BLaER1 (cell line): ENCODE measurements around the gene SMIM5.

Experiments
- H3K27ac ChIP-seq: shearing (Covaris generic); formaldehyde crosslinking; 2 replicates; pipeline ENCODE4 v1.8.1; 2022
- H3K27me3 ChIP-seq: shearing (Covaris generic); formaldehyde crosslinking; 2 replicates; pipeline ENCODE4 v1.8.1; 2022
- H3K36me3 ChIP-seq: shearing (Covaris generic); formaldehyde crosslinking; 2 replicates; pipeline ENCODE4 v1.8.1; 2022
- H3K4me1 ChIP-seq: shearing (Covaris generic); formaldehyde crosslinking; 2 replicates; pipeline ENCODE4 v1.8.1; 2022
- H3K4me2 ChIP-seq: shearing (Covaris generic); formaldehyde crosslinking; 2 replicates; pipeline ENCODE4 v1.8.1; 2022
- H3K4me3 ChIP-seq: shearing (Covaris generic); formaldehyde crosslinking; 2 replicates; pipeline ENCODE4 v1.8.1; 2022
- H3K9ac ChIP-seq: shearing (Covaris generic); formaldehyde crosslinking; 2 replicates; pipeline ENCODE4 v1.8.1; 2022
- H3K9me3 ChIP-seq: shearing (Covaris generic); formaldehyde crosslinking; 2 replicates; pipeline ENCODE4 v1.8.1; 2022
- H4K20me1 ChIP-seq: shearing (Covaris generic); formaldehyde crosslinking; 2 replicates; pipeline ENCODE4 v1.8.1; 2022
- Cebpa-rat ChIP-seq: shearing (Covaris generic); IDR thresholded peaks from 2 replicates; pipeline ENCODE4 v1.8.1; 2022

SMIM5 gene

GRCh38 chr17:75638893-75639292 lies 5.7 kb downstream of the SMIM5 start:
- Histone ChIP-seq H3K9me3 (no peaks in the 10 kb centered on the region), H3K27ac (no peak overlapping the region), H3K36me3 (peaks cover 31% of the 10 kb centered on the region; the same call in 1 of the 2 replicates), H3K27me3 (peaks cover 20% of the 10 kb centered on the region; the same call in 1 of the 2 replicates), H3K4me2 (peak overlapping the region; percentile 92), H4K20me1 (peaks cover 39% of the 10 kb centered on the region), H3K4me3 (no peak overlapping the region), H3K9ac (no peak overlapping the region), H3K4me1 (peaks cover 67% of the 10 kb centered on the region)
- TF ChIP-seq Cebpa-rat = no peak

DNA sequence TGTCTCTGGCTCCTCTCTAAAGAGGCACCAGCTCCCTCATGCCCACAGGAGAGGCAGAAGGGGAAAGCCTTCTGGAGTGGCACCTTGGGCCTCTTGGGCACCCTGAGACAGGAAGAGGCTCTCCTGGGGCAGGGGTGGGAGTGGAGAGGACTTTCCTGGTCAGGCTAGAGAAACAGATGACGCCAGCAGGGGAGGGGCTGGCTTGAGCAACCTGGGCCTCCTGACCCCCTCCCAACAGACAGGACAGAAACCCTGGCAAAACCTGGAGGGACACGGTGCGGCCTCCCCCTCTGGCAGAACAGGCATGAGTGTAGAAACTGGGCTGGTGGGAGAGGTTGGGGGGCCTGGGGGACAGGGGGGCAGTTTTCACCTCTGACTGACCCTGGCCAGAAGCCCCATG lies 6.1 kb downstream of the SMIM5 start:
- Histone ChIP-seq H3K36me3 (peaks cover 31% of the 10 kb centered on the region; the same call in 1 of the 2 replicates), H3K4me2 (peak overlapping the region; percentile 92)

DNA sequence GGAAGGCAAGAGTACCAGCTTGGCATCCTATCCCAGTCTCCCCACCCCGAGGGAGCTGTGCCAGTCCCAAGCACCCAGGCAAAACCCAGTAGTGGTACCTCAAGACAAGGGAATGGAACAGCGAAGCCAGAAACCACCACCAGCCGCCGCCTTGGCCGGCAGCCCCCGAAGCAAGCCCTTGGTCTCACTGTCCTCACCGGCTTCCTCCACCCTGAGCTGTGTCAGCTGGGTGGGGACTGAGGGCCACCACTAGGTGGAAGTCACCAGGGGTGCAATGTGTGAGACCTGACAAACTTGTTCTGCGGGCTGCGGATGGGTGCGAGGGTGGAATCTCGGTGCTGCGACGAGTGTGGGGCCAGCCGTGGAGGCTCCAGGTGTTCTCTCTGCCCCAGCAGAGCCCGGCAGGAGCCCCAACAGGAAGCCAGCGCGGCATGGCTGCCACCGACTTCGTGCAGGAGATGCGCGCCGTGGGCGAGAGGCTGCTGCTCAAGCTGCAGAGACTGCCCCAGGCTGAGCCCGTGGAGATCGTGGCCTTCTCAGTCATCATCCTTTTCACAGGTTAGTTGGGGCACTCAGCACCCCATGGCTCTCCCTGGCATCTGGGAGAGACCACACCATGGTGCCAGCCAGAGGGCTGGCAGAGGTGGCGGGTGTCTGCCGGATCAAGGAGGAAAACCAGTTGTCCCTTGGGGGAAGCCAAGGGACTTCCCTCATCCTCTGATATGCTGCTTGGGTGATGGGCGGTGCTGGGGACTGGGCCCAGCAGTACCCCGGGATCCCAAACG lies 6.7 kb downstream of the SMIM5 start:
- Histone ChIP-seq H3K9me3 (no peaks in the 10 kb centered on the region), H3K36me3 (peaks cover 31% of the 10 kb centered on the region; the same call in 1 of the 2 replicates), H3K27ac (peak overlapping the region; percentile 41; the same call in 1 of the 2 replicates), H3K27me3 (peaks cover 20% of the 10 kb centered on the region; the same call in 1 of the 2 replicates), H4K20me1 (peaks cover 29% of the 10 kb centered on the region), H3K9ac (peak overlapping the region; percentile 48), H3K4me1 (peaks cover 58% of the 10 kb centered on the region), H3K4me3 (peak overlapping the region; percentile 34), H3K4me2 (peak overlapping the region; percentile 92)
- TF ChIP-seq Cebpa-rat = no peak

More for the DNA sequence above, 6.1 kb downstream of the SMIM5 start:
- Histone ChIP-seq H3K27me3 (peaks cover 20% of the 10 kb centered on the region; the same call in 1 of the 2 replicates), H3K4me3 (no peak overlapping the region), H4K20me1 (peaks cover 35% of the 10 kb centered on the region), H3K9me3 (no peaks in the 10 kb centered on the region), H3K9ac (no peak overlapping the region), H3K4me1 (peaks cover 62% of the 10 kb centered on the region), H3K27ac (no peak overlapping the region)
- no peak for TF ChIP-seq Cebpa-rat

DNA sequence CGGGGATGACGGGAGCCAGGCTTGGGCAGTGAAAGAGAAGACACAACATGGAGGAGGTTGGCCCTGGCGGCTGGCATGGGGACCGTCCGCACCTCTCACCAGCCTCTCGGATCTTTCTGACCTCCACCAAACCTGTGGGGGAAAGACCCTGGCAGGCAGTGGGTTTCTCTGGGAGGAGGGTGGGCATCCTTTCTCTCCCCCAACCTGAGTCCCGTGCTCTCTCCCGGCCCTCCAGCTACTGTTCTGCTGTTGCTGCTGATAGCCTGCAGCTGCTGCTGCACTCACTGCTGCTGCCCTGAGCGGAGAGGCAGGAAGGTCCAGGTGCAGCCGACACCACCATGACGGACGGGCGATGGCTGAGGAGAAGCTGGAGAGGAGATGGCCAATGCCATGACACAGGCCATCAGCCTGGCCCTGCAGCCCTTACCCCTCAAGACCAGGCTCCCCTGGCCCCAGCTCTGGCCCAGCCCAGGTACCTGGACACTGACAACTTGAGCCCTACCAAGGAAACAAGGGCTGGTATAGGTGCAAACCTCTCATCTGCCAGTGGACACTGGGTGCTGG lies 7.4 kb downstream of the SMIM5 start:
- peak overlapping the region; percentile 34 for H3K4me3 ChIP-seq
- H3K4me2 ChIP-seq = peak overlapping the region; percentile 92
- H3K27me3 ChIP-seq = peaks cover 20% of the 10 kb centered on the region; the same call in 1 of the 2 replicates
- TF ChIP-seq Cebpa-rat = no peak
- H4K20me1 ChIP-seq = peaks cover 22% of the 10 kb centered on the region
- no peaks in the 10 kb centered on the region for H3K9me3 ChIP-seq
- H3K36me3 ChIP-seq = peaks cover 34% of the 10 kb centered on the region; the same call in 1 of the 2 replicates
- H3K9ac ChIP-seq = peak overlapping the region; percentile 48
- H3K4me1 ChIP-seq = peaks cover 58% of the 10 kb centered on the region
- H3K27ac ChIP-seq = 0 out of 2 replicates have a peak overlapping the region, but pooled peaks have one; percentile 41

- Histone ChIP-seq H4K20me1 (peaks cover 15% of the 10 kb centered on the region), H3K4me1 (peaks cover 58% of the 10 kb centered on the region), H3K27ac (no peak overlapping the region), H3K9ac (no peak overlapping the region), H3K4me3 (no peak overlapping the region), H3K27me3 (peaks cover 13% of the 10 kb centered on the region; the same call in 1 of the 2 replicates), H3K4me2 (peak overlapping the region; percentile 92; the same call in 1 of the 2 replicates), H3K9me3 (no peaks in the 10 kb centered on the region), H3K36me3 (peaks cover 38% of the 10 kb centered on the region; the same call in 1 of the 2 replicates)
- TF ChIP-seq Cebpa-rat = no peak
Measured at GRCh38 chr17:75641343-75641742, 8.1 kb downstream of the SMIM5 start.

GRCh38 chr17:75642182-75642783 lies 9.0 kb downstream of the SMIM5 start:
- Histone ChIP-seq H3K9me3 (no peaks in the 10 kb centered on the region), H3K4me2 (no peak overlapping the region), H3K36me3 (peaks cover 44% of the 10 kb centered on the region; the same call in 1 of the 2 replicates), H3K9ac (no peak overlapping the region), H3K27ac (no peak overlapping the region), H3K4me1 (peaks cover 52% of the 10 kb centered on the region), H3K27me3 (peaks cover 4% of the 10 kb centered on the region; the same call in 1 of the 2 replicates), H4K20me1 (peaks cover 12% of the 10 kb centered on the region; the same call in 1 of the 2 replicates), H3K4me3 (no peak overlapping the region)
- TF ChIP-seq Cebpa-rat = no peak

GRCh38 chr17:75642784-75643642 lies 9.8 kb downstream of the SMIM5 start:
- Histone ChIP-seq H3K9ac (no peak overlapping the region), H3K4me3 (no peak overlapping the region), H3K4me2 (no peak overlapping the region), H3K9me3 (no peaks in the 10 kb centered on the region), H3K27me3 (no peaks in the 10 kb centered on the region), H4K20me1 (peaks cover 12% of the 10 kb centered on the region; the same call in 1 of the 2 replicates), H3K4me1 (peaks cover 47% of the 10 kb centered on the region), H3K36me3 (peaks cover 46% of the 10 kb centered on the region; the same call in 1 of the 2 replicates), H3K27ac (no peak overlapping the region)
- TF ChIP-seq Cebpa-rat = no peak

DNA sequence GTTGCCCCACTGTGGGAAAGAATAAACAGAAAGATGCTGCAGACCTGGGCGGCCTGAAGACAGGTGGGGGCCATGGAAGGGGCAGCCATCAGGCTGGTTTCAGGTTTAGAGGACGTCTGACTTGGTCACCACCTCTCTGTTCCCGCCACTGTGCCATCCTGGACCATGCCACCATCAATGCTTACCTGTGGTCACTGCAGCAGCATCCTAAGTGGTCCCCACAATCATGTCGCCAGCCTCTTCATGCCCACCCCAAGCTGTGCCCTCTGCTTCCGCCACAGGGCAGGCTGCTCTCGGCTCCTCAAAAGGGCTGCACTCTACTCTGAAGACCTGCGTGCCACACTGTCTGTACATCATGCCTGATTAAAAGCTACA lies 10.4 kb downstream of the SMIM5 start:
- Histone ChIP-seq H4K20me1 (peaks cover 12% of the 10 kb centered on the region; the same call in 1 of the 2 replicates), H3K36me3 (peaks cover 48% of the 10 kb centered on the region), H3K4me1 (peaks cover 47% of the 10 kb centered on the region), H3K27ac (no peak overlapping the region), H3K4me2 (no peak overlapping the region), H3K9ac (no peak overlapping the region), H3K4me3 (no peak overlapping the region), H3K27me3 (no peaks in the 10 kb centered on the region), H3K9me3 (no peaks in the 10 kb centered on the region)
- TF ChIP-seq Cebpa-rat = no peak

DNA sequence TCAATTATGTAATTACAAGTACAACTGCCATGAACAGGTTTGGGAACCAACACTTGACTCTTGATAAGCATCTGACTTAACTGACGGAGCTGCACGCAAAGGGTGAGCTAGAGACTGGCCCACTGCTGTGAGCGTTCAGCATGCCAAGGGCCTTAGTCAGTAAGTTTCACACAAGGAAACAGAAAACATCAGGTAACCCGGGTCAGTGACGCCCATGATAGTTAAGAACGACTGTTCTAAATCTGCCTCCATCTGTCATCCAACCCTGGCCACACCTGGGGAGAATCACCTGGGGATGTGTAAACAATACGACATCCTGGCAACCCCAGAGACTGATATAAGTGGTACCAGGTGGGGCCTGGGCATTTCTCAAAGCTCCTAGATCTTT lies 12.3 kb downstream of the SMIM5 start:
- Histone ChIP-seq H3K36me3 (peaks cover 61% of the 10 kb centered on the region), H3K27me3 (no peaks in the 10 kb centered on the region), H3K27ac (peak overlapping the region; percentile 82), H3K4me1 (peaks cover 29% of the 10 kb centered on the region), H3K4me2 (peak overlapping the region; percentile 62), H3K9ac (peak overlapping the region; percentile 48; the same call in 1 of the 2 replicates), H3K9me3 (no peaks in the 10 kb centered on the region), H4K20me1 (peaks cover 4% of the 10 kb centered on the region; the same call in 1 of the 2 replicates), H3K4me3 (no peak overlapping the region)
- TF ChIP-seq Cebpa-rat = no peak
